BE2C (cell line): Measurements from ENCODE around the gene BIRC6.

ENCODE experiments used
- DNase-seq: peaks from one replicate; pipeline ENCODE4 v3.0.0-alpha.2; 2020
- H3K27me3 ChIP-seq: fragments of 250-450 bp; sonication (Bioruptor Pico); 2 replicates; pipeline ENCODE4 v1.5.1; 2020; ENCODE audit warnings: mild to moderate bottlenecking
- H3K36me3 ChIP-seq: fragments of 250-450 bp; sonication (Bioruptor Pico); 2 replicates; pipeline ENCODE4 v1.5.1; 2020; ENCODE audit warnings: mild to moderate bottlenecking
- H3K4me1 ChIP-seq: fragments of 250-450 bp; sonication (Bioruptor Pico); 2 replicates; pipeline ENCODE4 v1.5.1; 2020
- H3K4me3 ChIP-seq: 2 replicates; pipeline ENCODE4 v1.5.1; 2011; ENCODE audit warnings: low read depth, low read length
- H3K9me3 ChIP-seq: fragments of 250-450 bp; sonication (Bioruptor Pico); 2 replicates; pipeline ENCODE4 v1.5.1; 2020
- TF ChIP-seq, protein P1 (sequence below): IDR thresholded peaks from 2 replicates; pipeline ENCODE4 v1.5.1; 2012; ENCODE audit warnings: mild to moderate bottlenecking, low read depth, low read length

Gene BIRC6

DNA sequence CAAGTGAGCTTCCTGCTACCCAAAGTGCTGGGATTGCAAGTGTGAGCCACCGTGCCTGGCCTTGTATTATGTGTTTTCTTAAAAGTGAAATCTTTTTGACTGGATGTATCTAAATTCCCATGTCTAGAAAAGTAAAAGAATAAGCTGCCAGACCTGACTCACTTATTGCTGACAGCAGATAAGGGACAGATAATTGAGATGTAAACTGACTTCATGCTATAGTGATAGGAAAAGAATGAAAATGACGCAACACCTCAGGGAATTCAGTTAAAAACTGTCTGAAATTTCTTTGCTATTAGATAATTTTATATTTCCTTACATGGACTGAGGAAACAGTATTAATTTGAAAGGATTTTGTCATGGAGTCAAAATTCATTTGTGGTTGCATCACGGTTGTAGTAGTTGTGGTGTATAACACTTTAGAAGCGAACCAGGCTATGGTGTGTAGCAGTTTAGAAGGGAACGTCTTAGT, 290.4 kb downstream of the BIRC6 start:
- TF ChIP-seq, protein P1, sequence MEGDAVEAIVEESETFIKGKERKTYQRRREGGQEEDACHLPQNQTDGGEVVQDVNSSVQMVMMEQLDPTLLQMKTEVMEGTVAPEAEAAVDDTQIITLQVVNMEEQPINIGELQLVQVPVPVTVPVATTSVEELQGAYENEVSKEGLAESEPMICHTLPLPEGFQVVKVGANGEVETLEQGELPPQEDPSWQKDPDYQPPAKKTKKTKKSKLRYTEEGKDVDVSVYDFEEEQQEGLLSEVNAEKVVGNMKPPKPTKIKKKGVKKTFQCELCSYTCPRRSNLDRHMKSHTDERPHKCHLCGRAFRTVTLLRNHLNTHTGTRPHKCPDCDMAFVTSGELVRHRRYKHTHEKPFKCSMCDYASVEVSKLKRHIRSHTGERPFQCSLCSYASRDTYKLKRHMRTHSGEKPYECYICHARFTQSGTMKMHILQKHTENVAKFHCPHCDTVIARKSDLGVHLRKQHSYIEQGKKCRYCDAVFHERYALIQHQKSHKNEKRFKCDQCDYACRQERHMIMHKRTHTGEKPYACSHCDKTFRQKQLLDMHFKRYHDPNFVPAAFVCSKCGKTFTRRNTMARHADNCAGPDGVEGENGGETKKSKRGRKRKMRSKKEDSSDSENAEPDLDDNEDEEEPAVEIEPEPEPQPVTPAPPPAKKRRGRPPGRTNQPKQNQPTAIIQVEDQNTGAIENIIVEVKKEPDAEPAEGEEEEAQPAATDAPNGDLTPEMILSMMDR: no peak
- no peak overlapping the region for H3K4me3 ChIP-seq
- no peaks in the 10 kb centered on the region for H3K4me1 ChIP-seq
- no peaks in the 10 kb centered on the region for H3K27me3 ChIP-seq
- DNase-seq: no peak
- no peaks in the 10 kb centered on the region for H3K9me3 ChIP-seq
- peaks cover 5% of the 10 kb centered on the region; the same call in 1 of the 2 replicates for H3K36me3 ChIP-seq

DNA sequence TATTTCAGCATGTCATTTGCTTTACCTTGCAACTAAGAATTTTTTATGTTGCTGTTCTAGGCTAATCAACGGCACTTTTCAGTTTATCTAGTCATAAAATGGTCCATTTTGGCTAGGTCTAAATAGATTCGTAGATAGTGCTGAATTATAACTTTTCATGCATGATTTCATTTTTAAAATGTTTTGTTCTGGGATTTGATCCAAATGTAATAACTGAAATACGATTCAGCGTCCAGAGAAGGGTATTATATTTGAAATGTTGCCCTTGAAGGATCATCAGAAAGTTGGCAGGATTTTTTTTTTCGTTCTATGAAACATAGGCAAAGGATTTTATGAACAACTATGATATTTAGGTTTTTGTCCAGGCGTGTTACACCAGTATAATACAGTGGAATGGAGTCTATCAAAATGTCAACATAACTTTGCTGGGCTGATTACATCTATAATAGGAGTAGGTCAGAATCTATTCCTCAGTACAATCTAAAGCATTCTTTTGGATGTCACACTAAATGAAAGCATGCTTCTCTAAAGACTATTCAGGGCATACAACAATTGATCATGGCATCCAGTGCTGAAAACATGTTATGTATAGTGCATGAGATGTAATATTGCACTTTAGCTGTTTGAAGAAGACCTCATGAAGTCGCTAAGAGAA, 295.9 kb downstream of the BIRC6 start:
- TF ChIP-seq, protein P1: no peak
- no peaks in the 10 kb centered on the region for H3K9me3 ChIP-seq
- no peak for DNase-seq
- no peaks in the 10 kb centered on the region for H3K36me3 ChIP-seq
- H3K4me1 ChIP-seq: no peaks in the 10 kb centered on the region; the same call in 1 of the 2 replicates
- H3K27me3 ChIP-seq: no peaks in the 10 kb centered on the region
- H3K4me3 ChIP-seq: no peak overlapping the region

DNA sequence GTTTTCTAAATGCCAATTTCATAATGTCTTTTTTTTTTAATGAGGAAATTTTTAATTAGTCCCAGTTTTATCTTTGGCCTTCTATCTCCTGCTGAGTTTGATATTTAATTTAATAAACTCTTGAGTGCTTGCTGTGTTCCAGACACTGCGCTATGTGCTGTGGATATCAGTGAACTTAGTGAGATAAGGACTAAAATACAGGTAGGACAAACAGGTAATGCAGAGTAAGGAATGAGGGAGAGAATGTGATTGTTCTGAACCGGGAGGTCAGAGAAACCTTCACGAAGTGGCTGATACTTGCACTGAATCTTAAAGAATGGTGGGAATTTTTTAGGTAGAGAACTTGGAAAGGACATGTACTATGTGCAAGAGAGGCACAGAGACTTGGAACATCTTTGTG, 299.2 kb downstream of the BIRC6 start:
- DNase-seq: no peak
- Histone ChIP-seq H3K9me3 (no peaks in the 10 kb centered on the region), H3K4me3 (no peak overlapping the region), H3K4me1 (no peaks in the 10 kb centered on the region; the same call in 1 of the 2 replicates), H3K27me3 (no peaks in the 10 kb centered on the region), H3K36me3 (no peaks in the 10 kb centered on the region)
- TF ChIP-seq, protein P1: no peak

DNA sequence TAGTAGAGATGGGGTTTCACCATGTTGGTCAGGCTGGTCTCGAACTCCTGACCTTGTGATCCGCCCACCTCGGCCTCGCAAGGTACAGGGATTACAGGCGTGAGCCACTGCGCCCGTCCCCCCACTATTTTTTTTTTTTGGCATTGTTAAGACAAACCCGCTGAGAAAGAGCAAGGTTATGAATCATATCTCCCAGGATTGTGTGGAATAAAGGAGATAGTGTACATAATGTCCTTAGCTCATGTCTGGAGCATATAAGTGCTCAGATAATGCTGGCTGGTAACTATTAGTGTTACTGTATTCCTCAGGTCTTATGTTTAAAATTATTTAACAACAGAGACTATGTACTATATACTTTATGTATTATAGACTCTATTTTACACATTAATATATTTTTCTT, 307.0 kb downstream of the BIRC6 start:
- Histone ChIP-seq H3K9me3 (no peaks in the 10 kb centered on the region; the same call in 1 of the 2 replicates), H3K4me1 (no peaks in the 10 kb centered on the region), H3K27me3 (no peaks in the 10 kb centered on the region), H3K36me3 (no peaks in the 10 kb centered on the region), H3K4me3 (no peak overlapping the region)
- TF ChIP-seq, protein P1: no peak
- no peak for DNase-seq

DNA sequence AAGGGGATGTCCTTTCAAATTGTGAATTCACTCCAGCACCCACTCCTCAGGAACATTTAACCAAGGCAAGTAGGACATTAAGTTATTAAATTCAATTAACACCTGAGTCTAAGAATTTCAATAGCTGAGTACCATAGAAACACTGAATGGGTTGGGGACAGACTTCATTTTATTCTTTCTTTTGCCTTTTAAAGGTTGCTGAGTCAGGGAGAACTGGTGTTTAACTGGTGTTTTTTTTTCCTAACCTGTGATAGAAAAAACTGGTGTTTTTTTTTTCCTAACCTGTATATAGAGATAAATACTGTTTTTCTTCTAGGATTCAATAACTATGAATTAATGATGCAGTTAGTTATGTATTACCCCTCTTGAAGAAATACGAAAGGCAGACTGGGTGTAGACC, 309.9 kb downstream of the BIRC6 start:
- Histone ChIP-seq H3K4me3 (no peak overlapping the region), H3K27me3 (no peaks in the 10 kb centered on the region), H3K9me3 (no peaks in the 10 kb centered on the region; the same call in 1 of the 2 replicates), H3K36me3 (no peaks in the 10 kb centered on the region), H3K4me1 (no peaks in the 10 kb centered on the region)
- no peak for DNase-seq
- TF ChIP-seq, protein P1: no peak

DNA sequence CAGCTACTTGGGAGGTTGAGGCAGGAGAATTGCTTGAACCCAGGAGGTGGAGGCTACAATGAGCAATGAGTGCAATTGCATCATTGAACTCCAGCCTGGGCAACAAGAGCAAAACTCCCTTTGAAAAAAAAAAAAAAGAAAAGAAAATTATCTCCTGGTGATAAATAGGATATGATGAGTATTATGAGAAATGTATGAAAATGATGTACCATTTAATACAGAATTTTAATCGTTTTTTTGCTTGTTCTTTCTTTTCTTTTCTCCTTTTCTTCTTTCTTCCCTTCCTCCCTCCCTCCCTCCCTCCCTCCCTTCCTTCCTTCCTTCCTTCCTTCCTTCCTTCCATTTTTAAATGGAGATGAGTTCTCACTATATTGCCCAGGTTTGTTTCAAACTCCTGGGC, 311.4 kb downstream of the BIRC6 start:
- no peaks in the 10 kb centered on the region for H3K36me3 ChIP-seq
- no peak overlapping the region for H3K4me3 ChIP-seq
- no peak for DNase-seq
- no peaks in the 10 kb centered on the region for H3K27me3 ChIP-seq
- no peaks in the 10 kb centered on the region; the same call in 1 of the 2 replicates for H3K9me3 ChIP-seq
- H3K4me1 ChIP-seq: no peaks in the 10 kb centered on the region
- TF ChIP-seq, protein P1: no peak
